ENCODE measurements around the gene PTPRO.

- TF ChIP-seq, protein P1, sequence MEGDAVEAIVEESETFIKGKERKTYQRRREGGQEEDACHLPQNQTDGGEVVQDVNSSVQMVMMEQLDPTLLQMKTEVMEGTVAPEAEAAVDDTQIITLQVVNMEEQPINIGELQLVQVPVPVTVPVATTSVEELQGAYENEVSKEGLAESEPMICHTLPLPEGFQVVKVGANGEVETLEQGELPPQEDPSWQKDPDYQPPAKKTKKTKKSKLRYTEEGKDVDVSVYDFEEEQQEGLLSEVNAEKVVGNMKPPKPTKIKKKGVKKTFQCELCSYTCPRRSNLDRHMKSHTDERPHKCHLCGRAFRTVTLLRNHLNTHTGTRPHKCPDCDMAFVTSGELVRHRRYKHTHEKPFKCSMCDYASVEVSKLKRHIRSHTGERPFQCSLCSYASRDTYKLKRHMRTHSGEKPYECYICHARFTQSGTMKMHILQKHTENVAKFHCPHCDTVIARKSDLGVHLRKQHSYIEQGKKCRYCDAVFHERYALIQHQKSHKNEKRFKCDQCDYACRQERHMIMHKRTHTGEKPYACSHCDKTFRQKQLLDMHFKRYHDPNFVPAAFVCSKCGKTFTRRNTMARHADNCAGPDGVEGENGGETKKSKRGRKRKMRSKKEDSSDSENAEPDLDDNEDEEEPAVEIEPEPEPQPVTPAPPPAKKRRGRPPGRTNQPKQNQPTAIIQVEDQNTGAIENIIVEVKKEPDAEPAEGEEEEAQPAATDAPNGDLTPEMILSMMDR (conservative IDR thresholded peaks at IDR 0.05) = no peak
- no peak for TF ChIP-seq ZFX (IDR thresholded peaks at IDR 0.05)
These were observed 214.1 kb downstream of the PTPRO start for GRCh38 chr12:15536446-15536845.
